HG02852 (cell line): ENCODE results near the gene TSNAXIP1.
"Not testable (repeated sequence)": the region's sequence is repeated elsewhere in the genome, so short reads cannot be mapped to it uniquely, and the experiment has no call there.

ENCODE experiments used
- ATAC-seq: cut with Tn5 transposase; IDR thresholded peaks from one replicate; pipeline ENCODE4 v1.9.1; 2021; ENCODE audit warnings: mild to moderate bottlenecking, moderate library complexity; ENCODE audit not compliant: unreplicated experiment

Gene TSNAXIP1

GRCh38 chr16:67833415-67834241, 26.9 kb downstream of the TSNAXIP1 start:
- ATAC-seq, result peak; percentile 97

- ATAC-seq, result no peak
Measured at GRCh38 chr16:67834242-67834614, 27.5 kb downstream of the TSNAXIP1 start.

GRCh38 chr16:67837190-67837589, 30.5 kb downstream of the TSNAXIP1 start:
- ATAC-seq, result not testable (repeated sequence)

GRCh38 chr16:67837811-67838210, 31.1 kb downstream of the TSNAXIP1 start:
- no peak for ATAC-seq

- no peak for ATAC-seq
Measured at GRCh38 chr16:67841198-67841815, 34.6 kb downstream of the TSNAXIP1 start.

- peak; percentile 49 for ATAC-seq
Measured at GRCh38 chr16:67841816-67842508, 35.3 kb downstream of the TSNAXIP1 start, which contains the start of gene THAP11. Gene THAP11 (plus strand): TSS chr16:67842320. CDS start chr16:67842555, 235 bp downstream.

GRCh38 chr16:67842509-67843342, 36.0 kb downstream of the TSNAXIP1 start:
- ATAC-seq, result peak; percentile 6

GRCh38 chr16:67843343-67843765, 36.7 kb downstream of the TSNAXIP1 start:
- no peak for ATAC-seq

GRCh38 chr16:67844497-67844896, 37.8 kb downstream of the TSNAXIP1 start:
- no peak for ATAC-seq

- no peak for ATAC-seq
Measured at GRCh38 chr16:67845291-67846062, 38.8 kb downstream of the TSNAXIP1 start.

GRCh38 chr16:67846063-67846319, 39.3 kb downstream of the TSNAXIP1 start:
- no peak for ATAC-seq

GRCh38 chr16:67846320-67847063, 39.8 kb downstream of the TSNAXIP1 start, which contains the start of gene NUTF2:
Gene NUTF2 (plus strand): TSS chr16:67846933. CDS start chr16:67865131, 18,198 bp downstream.
- peak; percentile 53 for ATAC-seq

- ATAC-seq, result peak; percentile 46
Measured at GRCh38 chr16:67847064-67847861, 40.6 kb downstream of the TSNAXIP1 start, which contains the start of gene CENPT. Gene CENPT (minus strand): TSS chr16:67847693. CDS start chr16:67833859, 13,834 bp downstream.

- ATAC-seq, result no peak
Measured at GRCh38 chr16:67848118-67848517, 41.4 kb downstream of the TSNAXIP1 start.

- ATAC-seq, result no peak
Measured at GRCh38 chr16:67853670-67854069, 47.0 kb downstream of the TSNAXIP1 start.

- no peak for ATAC-seq
Measured at GRCh38 chr16:67855789-67856188, 49.1 kb downstream of the TSNAXIP1 start.

GRCh38 chr16:67856927-67857546, 50.3 kb downstream of the TSNAXIP1 start:
- ATAC-seq, result no peak
